Measurements from ENCODE around the gene TYMP. TPM values are rescaled to one million over a fixed set of nuclear protein-coding genes. Genes with fewer than 3 reads are reported as not detected.
A peak's percentile ranks its signal among the peaks of the same experiment; 100 is the strongest.

Gene TYMP
- total and polyA plus RNA-seq, 2 of the 8 experiments (the other 6 are each of a cell fraction or from before 2014, with no cell fraction given), result 0.43 to 0.48 TPM

GRCh38 chr22:50525104-50525857 is 4.5 kb downstream of the TYMP start, which contains the start of gene SCO2 (continued):
- TF ChIP-seq TAF1 (IDR thresholded peaks at IDR 0.05; ENCODE audit: low read depth, low read length) (peak; percentile 65; the same call in 1 of the 2 replicates), SAP30 (IDR thresholded peaks at IDR 0.05; ENCODE audit: insufficient read depth, insufficient replicate concordance, low read length) (no peak), RAD21 (IDR thresholded peaks at IDR 0.05 in 1 of 2, conservative IDR thresholded peaks at IDR 0.05 in 1 of 2; ENCODE audit: low read depth in 2 of 2, low read length in 2 of 2) (peak; percentile 32 to 51; a peak in 3 of 4 replicates), NANOG (IDR thresholded peaks at IDR 0.05; ENCODE audit: insufficient read depth, low read depth, low read length, poor library complexity, severe bottlenecking) (no peak), TAF7 (optimal IDR thresholded peaks at IDR 0.05; ENCODE audit: borderline replicate concordance, low read depth, low read length) (no peak), ATF2 (IDR thresholded peaks at IDR 0.05; ENCODE audit: low read length) (0 out of 2 replicates have a peak, but pooled peaks have one; percentile 23), ZNF274 (IDR thresholded peaks at IDR 0.05; ENCODE audit: borderline replicate concordance, extremely low read depth, low read length) (no peak), HDAC6 (IDR thresholded peaks at IDR 0.05; ENCODE audit: low read depth, low read length) (no peak), E2F6 (IDR thresholded peaks at IDR 0.05) (peak; percentile 87), USF2 (IDR thresholded peaks at IDR 0.05; ENCODE audit: low read length) (peak; percentile 95), SIN3A (conservative IDR thresholded peaks at IDR 0.05 in 1 of 2, IDR thresholded peaks at IDR 0.05 in 1 of 2; ENCODE audit: low read depth in 1 of 2, low read length in 2 of 2) (peak in 1 of 2 experiments; percentile 73; a peak in 2 of 4 replicates), EGR1 (IDR thresholded peaks at IDR 0.05; ENCODE audit: borderline replicate concordance, low read depth, low read length) (peak; percentile 76; the same call in 1 of the 2 replicates), NRF1 (IDR thresholded peaks at IDR 0.05; ENCODE audit: low read depth, low read length) (peak; percentile 93), ASH2L (IDR thresholded peaks at IDR 0.05; ENCODE audit: low read length) (no peak), CREB1 (IDR thresholded peaks at IDR 0.05) (peak; percentile 36; the same call in 1 of the 2 replicates), POLR2AphosphoS5 (IDR thresholded peaks at IDR 0.05; ENCODE audit: low read depth, low read length) (no peak; the same call in 1 of the 2 replicates), EP300 (IDR thresholded peaks at IDR 0.05; ENCODE audit: borderline replicate concordance in 1 of 2, low read depth in 2 of 2, low read length in 2 of 2) (no peak), JUND (IDR thresholded peaks at IDR 0.05; ENCODE audit: low read length) (no peak), CBX5 (IDR thresholded peaks at IDR 0.05; ENCODE audit: low read depth, low read length) (no peak)
